SH-SY5Y (cell line): ENCODE results near the gene PBX3.

ENCODE experiments used
- GATA2 ChIP-seq: IDR thresholded peaks from 2 replicates; pipeline ENCODE4 v1.6.1; 2011; ENCODE audit warnings: mild to moderate bottlenecking, low read depth, low read length
- GATA3 ChIP-seq: IDR thresholded peaks from 2 replicates; pipeline ENCODE4 v1.6.1; 2011; ENCODE audit warnings: low read depth, mild to moderate bottlenecking, low read length, moderate library complexity

GRCh38 chr9:125785248-125785751, 38.1 kb downstream of the PBX3 start:
- TF ChIP-seq GATA3 (no peak), GATA2 (no peak)
